ENCODE results near the gene FHIT. TPM values are rescaled to one million over a fixed set of nuclear protein-coding genes. Genes with fewer than 3 reads are reported as not detected.
A peak's percentile ranks its signal among the peaks of the same experiment; 100 is the strongest.

Gene FHIT
- total and polyA plus RNA-seq, 2 of the 4 experiments (the other 2 are of a cell fraction) = 0.07 TPM; not detected in 1

- Histone ChIP-seq H2AK9ac (replicated peaks; ENCODE audit: low read depth, low read length, poor library complexity) (no peak overlapping the region), H3K23ac (ENCODE audit: low read depth, low read length) (no peak overlapping the region), H3K14ac (replicated peaks; ENCODE audit: low read depth, low read length) (no peak overlapping the region), H3K27me3 (ENCODE audit: control insufficient read depth, insufficient read depth, low read length) (no peaks in the 10 kb centered on the region), H2BK120ac (ENCODE audit: low read depth, low read length) (no peak overlapping the region), H3K4ac (ENCODE audit: low read depth, low read length) (no peak overlapping the region), H4K20me1 (ENCODE audit: insufficient read depth, low read length) (no peaks in the 10 kb centered on the region), H3K56ac (ENCODE audit: extremely low read depth, insufficient read depth, low read length) (no peak overlapping the region), H3K9ac (ENCODE audit: low read depth, low read length) (no peak overlapping the region), H3K27ac (ENCODE audit: insufficient read depth, low read length) (no peak overlapping the region), H2BK20ac (ENCODE audit: low read depth, low read length) (no peak overlapping the region), H3K9me1 (ENCODE audit: insufficient read depth, low read length) (no peaks in the 10 kb centered on the region), H3K18ac (ENCODE audit: low read depth, low read length) (no peak overlapping the region), H3K36me3 (ENCODE audit: control insufficient read depth, insufficient read depth, low read length) (no peaks in the 10 kb centered on the region), H2BK15ac (ENCODE audit: low read depth, low read length) (no peak overlapping the region), H4K91ac (ENCODE audit: insufficient read depth, low read depth, low read length) (no peak overlapping the region), H3K4me2 (ENCODE audit: low read depth, low read length) (no peak overlapping the region), H2AK5ac (ENCODE audit: low read depth, low read length) (no peak overlapping the region), H2BK5ac (ENCODE audit: low read depth, low read length, poor library complexity, severe bottlenecking) (no peak overlapping the region), H4K5ac (ENCODE audit: low read depth, low read length) (no peak overlapping the region), H3K9me3 (ENCODE audit: control insufficient read depth, insufficient read depth, low read length) (no peaks in the 10 kb centered on the region), H4K8ac (ENCODE audit: low read depth in 2 of 2, low read length in 2 of 2) (no peak overlapping the region), H2AFZ (replicated peaks; ENCODE audit: low read length, poor library complexity) (peak overlapping the region; percentile 4), H3K4me3 (ENCODE audit: insufficient read depth, low read depth, low read length) (no peak overlapping the region), H3K79me1 (ENCODE audit: low read depth in 1 of 2, low read length in 2 of 2) (no peaks in the 10 kb centered on the region), H3K4me1 (ENCODE audit: control insufficient read depth, insufficient read depth, low read length) (no peaks in the 10 kb centered on the region)
- CTCF ChIA-PET = interaction anchor here (0.7 kb wide), 1 partner anchor 1207 kb away, joined by 4 read pairs; no protein-coding TSS in a partner anchor
- DNase-seq (no peak), ATAC-seq (ENCODE audit: low read depth) (no peak)
- TF ChIP-seq RFX5 (IDR thresholded peaks at IDR 0.05; ENCODE audit: low read depth, low read length) (no peak), CHD1 (IDR thresholded peaks at IDR 0.05; ENCODE audit: low read depth, low read length) (no peak)
- no CpG with 5 or more reads among the region's 10 CpGs for WGBS, 2 experiments (ENCODE audit: extremely low coverage in 2 of 2, insufficient read length in 1 of 2)
- no TSS peak for BruUV-seq (replicated peaks)
- POLR2A ChIA-PET (ENCODE audit: unreplicated experiment) = no interaction called here
- in situ Hi-C loops (cut with MboI; ENCODE audit: low sequenced_read_pairs) = no loop called here
- intact Hi-C loops (cut with micrococcal nuclease) = loop anchor here (10.0 kb wide), 1 partner anchor 999 kb away; no protein-coding TSS in a partner anchor
- dilution Hi-C loops (cut with HindIII; ENCODE audit: low sequenced_read_pairs, unreplicated experiment) = no loop called here
Measured at GRCh38 chr3:60574046-60574769, 677.0 kb downstream of the FHIT start.
